ENCODE data around the gene CDC26. TPM values are rescaled to one million over a fixed set of nuclear protein-coding genes. Genes with fewer than 3 reads are reported as not detected.

CDC26 gene
- total and polyA plus RNA-seq, 3 donors from 2014 or later = 17.9 to 27.5 (median 19.8) TPM

DNA sequence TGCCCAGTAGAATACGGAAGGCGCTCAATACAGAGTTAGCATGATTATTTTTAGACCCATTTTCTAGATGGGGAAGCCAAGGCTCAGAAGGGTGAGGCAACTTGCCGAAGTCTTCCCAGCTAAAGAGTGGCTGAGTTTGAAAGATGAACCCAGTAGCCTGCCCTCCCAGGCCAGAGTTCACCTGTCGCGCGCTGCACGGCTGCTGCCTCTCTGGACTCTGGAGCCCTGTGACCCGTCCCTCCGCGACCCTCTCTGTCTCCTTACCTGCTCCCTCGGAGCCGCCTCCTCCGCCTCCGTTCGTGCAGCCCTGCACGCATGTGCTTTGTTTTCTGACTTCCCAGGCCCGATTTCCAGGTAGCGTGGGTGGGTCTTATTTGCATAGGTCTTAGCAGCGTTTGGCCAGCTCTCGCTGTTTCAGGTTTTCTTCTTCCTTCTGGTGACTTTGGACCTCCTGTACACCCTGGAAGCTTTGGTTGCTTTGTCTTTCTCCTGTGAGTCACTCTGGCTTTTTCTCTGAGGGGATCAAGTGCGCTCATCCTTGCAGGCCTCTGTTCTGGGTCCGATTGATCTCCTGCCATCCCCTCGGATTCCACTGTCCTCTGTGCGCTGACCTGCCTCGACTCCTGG is 27.5 kb upstream of the CDC26 start, which contains the start of gene RNF183:
Gene RNF183 (minus strand): TSS at position 585 of the 627 bp plus-strand sequence. CDS start 5,192 bp downstream, outside the sequence.
- intact Hi-C loops (cut with DNase I; ENCODE audit: low total_unique reads) = no loop called here

DNA sequence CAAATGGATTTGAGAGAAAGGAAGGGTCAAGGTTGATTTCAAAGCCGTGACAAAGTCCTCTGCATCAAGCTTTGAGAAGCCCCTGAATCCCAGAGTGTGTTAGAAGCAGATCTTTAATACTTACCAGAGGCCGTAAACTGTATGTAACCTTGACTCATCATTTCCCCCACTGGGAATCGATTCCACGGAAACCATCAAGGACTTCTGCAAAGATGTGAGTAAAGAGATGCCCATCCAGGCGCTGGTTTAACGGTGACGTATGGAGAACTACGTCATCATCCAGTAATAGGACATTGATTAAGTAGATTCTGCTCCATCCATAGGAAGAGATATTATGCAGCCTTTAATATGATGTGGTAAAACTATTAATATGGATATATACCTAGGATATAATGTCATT is 26.2 kb upstream of the CDC26 start:
- H3K36me3 ChIP-seq (ENCODE audit: low read depth, missing control alignments) = no peaks in the 10 kb centered on the region
- H3K27me3 ChIP-seq = no peaks in the 10 kb centered on the region
- H3K27ac ChIP-seq = no peak overlapping the region
- intact Hi-C loops (cut with DNase I; ENCODE audit: low total_unique reads) = no loop called here
- H3K4me3 ChIP-seq = no peak overlapping the region
- WGBS, 2 donors = 81 to 90% methylated on average over 8 of the region's 8 CpGs
- H3K4me1 ChIP-seq = no peaks in the 10 kb centered on the region
- no peak for DNase-seq
- no peaks in the 10 kb centered on the region for H3K9me3 ChIP-seq
- TF ChIP-seq, protein P1, sequence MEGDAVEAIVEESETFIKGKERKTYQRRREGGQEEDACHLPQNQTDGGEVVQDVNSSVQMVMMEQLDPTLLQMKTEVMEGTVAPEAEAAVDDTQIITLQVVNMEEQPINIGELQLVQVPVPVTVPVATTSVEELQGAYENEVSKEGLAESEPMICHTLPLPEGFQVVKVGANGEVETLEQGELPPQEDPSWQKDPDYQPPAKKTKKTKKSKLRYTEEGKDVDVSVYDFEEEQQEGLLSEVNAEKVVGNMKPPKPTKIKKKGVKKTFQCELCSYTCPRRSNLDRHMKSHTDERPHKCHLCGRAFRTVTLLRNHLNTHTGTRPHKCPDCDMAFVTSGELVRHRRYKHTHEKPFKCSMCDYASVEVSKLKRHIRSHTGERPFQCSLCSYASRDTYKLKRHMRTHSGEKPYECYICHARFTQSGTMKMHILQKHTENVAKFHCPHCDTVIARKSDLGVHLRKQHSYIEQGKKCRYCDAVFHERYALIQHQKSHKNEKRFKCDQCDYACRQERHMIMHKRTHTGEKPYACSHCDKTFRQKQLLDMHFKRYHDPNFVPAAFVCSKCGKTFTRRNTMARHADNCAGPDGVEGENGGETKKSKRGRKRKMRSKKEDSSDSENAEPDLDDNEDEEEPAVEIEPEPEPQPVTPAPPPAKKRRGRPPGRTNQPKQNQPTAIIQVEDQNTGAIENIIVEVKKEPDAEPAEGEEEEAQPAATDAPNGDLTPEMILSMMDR (IDR thresholded peaks at IDR 0.05) = no peak
- TF ChIP-seq POLR2A (IDR thresholded peaks at IDR 0.05) = no peak

More for the DNA sequence above, 27.5 kb upstream of the CDC26 start, which contains the start of gene RNF183:
- Histone ChIP-seq H3K4me1 (no peaks in the 10 kb centered on the region), H3K9me3 (no peaks in the 10 kb centered on the region), H3K36me3 (ENCODE audit: low read depth, missing control alignments) (no peaks in the 10 kb centered on the region), H3K27ac (no peak within 1 kb of the TSS), H3K27me3 (no peaks in the 10 kb centered on the region), H3K4me3 (peak within 1 kb of the TSS in 1 of 2 donors; percentile 34)
- WGBS, 2 donors = 57% methylated on average over 25 of the region's 25 CpGs
- TF ChIP-seq POLR2A (IDR thresholded peaks at IDR 0.05) = no peak
- TF ChIP-seq, protein P1 (IDR thresholded peaks at IDR 0.05) = no peak
- no peak for DNase-seq

DNA sequence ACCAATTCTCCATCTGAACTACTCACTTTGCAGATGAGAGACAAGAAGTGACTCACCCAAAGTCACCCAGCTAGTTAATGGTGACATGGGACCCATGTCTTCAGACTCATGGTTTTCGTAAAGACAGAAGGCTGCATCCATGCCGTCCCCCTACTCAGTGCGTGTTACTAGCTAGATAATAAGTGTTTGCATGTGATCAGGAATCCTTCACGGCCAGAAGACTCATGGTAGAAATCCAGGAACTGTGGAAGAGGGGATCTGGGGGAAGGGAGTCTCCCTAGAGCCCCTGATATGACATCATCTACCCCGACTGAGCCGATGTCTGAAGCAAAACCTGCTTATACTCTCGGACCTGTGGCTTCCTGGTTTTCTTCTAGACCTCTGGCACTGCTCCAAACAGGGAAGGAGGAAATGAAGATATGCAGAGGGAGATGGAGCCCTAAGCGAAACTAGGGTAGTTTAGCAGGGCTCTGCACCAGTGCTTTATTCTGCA is 24.5 kb upstream of the CDC26 start:
- Histone ChIP-seq H3K4me3 (no peak overlapping the region), H3K4me1 (no peaks in the 10 kb centered on the region), H3K36me3 (ENCODE audit: low read depth, missing control alignments) (no peaks in the 10 kb centered on the region), H3K9me3 (no peaks in the 10 kb centered on the region), H3K27me3 (no peaks in the 10 kb centered on the region), H3K27ac (no peak overlapping the region)
- 46 to 54% methylated on average over 8 of the region's 8 CpGs for WGBS, 2 donors
- intact Hi-C loops (cut with DNase I; ENCODE audit: low total_unique reads) = no loop called here
- no peak for TF ChIP-seq POLR2A (IDR thresholded peaks at IDR 0.05)
- TF ChIP-seq, protein P1 (IDR thresholded peaks at IDR 0.05) = no peak
- no peak for DNase-seq

DNA sequence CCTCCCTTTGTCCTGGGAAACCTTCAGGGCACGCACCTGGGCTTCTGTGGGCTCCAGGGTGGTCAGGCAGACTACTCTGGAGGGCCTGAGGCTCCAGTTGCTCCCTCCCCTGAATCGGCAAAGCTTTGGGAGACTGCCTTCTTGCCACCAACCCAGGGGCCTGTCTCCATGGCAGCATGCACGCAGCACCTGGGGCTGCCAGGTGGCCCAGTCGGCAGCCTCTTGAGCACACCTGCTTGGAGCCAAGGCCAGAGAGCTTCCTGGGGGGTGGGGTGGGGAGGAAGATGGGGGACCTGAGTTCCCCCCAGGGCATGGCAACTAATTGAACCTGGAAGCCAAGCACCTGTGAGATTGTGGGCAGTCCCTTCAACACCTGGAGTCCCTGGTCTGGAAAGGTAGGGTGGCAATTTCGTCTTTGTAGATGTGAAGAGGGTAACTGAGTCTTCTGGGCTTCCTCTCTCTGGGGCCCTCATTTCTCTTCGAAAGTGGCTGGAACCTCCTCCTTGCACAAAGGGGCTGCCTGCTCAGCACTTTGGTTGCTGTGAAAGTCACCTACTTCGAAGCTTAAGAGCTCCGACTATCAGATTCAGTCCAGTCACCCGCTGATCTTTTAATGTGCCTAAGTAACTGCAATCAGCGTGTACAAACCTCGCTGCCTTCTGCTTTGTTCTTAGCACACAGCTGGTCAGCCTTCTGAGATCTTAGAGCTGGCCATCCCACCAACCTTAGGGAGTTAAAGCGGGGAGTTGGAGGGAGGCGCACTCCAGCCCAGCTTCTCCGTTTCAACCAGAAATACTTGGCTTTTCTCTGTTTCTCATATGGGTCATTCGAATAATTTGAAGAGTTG is 23.8 kb upstream of the CDC26 start:
- Histone ChIP-seq H3K9me3 (no peaks in the 10 kb centered on the region), H3K4me1 (no peaks in the 10 kb centered on the region), H3K4me3 (no peak overlapping the region), H3K27me3 (no peaks in the 10 kb centered on the region), H3K27ac (no peak overlapping the region), H3K36me3 (ENCODE audit: low read depth, missing control alignments) (no peaks in the 10 kb centered on the region)
- intact Hi-C loops (cut with DNase I; ENCODE audit: low total_unique reads) = no loop called here
- 88 to 90% methylated on average over 11 to 15 of the region's 15 CpGs for WGBS, 2 donors
- DNase-seq = no peak
- TF ChIP-seq, protein P1 (IDR thresholded peaks at IDR 0.05) = no peak
- no peak for TF ChIP-seq POLR2A (IDR thresholded peaks at IDR 0.05)

All from testis (tissue), 3 donors.